CD4-positive, alpha-beta T cell treated with Interleukin-6 at 100 ng/mL for 8 hours (primary cell): ENCODE results near the gene NCF2.
"Not testable (repeated sequence)": the region's sequence is repeated elsewhere in the genome, so short reads cannot be mapped to it uniquely, and the experiment has no call there.

Source experiments
- DNase-seq: peaks from one replicate; pipeline ENCODE4 v3.0.0-alpha.2; 2020; ENCODE audit warnings: mixed read lengths, low spot score

Gene NCF2, protein sequence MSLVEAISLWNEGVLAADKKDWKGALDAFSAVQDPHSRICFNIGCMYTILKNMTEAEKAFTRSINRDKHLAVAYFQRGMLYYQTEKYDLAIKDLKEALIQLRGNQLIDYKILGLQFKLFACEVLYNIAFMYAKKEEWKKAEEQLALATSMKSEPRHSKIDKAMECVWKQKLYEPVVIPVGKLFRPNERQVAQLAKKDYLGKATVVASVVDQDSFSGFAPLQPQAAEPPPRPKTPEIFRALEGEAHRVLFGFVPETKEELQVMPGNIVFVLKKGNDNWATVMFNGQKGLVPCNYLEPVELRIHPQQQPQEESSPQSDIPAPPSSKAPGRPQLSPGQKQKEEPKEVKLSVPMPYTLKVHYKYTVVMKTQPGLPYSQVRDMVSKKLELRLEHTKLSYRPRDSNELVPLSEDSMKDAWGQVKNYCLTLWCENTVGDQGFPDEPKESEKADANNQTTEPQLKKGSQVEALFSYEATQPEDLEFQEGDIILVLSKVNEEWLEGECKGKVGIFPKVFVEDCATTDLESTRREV

GRCh38 chr1:183590244-183591191 is at the start of gene NCF2:
NCF2 (minus strand) TSS chr1:183590459; CDS start chr1:183590329, 130 bp downstream.
- DNase-seq: peak; percentile 57

DNA sequence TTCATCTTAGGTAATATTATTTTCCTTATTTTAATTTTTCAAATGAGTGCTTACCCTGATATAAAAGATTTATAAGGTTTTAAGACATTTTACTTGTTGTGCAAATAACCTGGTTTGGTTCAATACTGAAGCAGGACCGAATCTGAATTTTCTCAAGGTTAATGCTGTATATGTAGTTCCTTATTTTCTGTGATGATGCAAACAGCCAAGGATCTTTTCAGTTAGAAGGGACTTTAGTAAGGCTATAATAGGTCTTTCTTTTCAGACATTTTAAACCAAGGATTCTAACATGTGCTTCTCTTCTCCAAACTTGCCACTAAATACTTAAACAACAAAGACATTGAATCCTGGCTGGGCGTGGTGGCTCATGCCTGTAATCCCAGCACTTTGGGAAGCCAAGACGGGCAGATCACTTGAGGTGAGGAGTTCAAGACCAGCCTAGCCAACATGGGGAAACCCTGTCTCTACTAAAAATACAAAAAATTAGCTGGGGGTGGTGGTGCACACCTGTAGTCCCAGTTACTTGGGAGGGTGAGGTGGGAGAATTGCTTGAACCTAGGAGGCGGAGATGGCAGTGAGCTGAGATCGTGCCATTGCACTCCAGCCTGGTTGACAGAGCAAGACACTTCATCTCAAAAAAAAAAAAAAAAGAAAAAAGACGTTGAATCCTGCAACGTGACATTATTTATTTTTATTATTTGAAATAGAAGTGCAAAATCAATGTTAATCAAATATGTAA is 48.6 kb upstream of the NCF2 start:
- DNase-seq: no peak

DNA sequence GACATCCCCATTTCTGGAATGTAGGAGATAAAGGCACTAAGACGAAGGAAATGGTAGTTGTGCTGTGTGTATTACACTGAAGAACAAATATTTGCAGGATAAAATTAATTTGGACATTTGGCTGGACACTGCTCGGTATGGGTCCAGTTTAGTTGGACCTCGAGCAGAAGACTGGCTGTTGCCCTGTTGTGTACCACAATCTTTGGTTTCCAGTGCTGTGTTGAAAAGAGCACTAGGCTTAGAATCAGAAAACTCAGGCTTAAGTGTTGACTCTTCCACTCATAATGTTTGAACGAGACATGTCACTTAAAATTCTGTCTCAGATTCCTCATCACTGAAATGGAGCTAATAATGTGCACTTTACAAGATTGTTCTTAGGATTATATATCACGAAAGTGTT is 46.5 kb upstream of the NCF2 start:
- no peak for DNase-seq

DNA sequence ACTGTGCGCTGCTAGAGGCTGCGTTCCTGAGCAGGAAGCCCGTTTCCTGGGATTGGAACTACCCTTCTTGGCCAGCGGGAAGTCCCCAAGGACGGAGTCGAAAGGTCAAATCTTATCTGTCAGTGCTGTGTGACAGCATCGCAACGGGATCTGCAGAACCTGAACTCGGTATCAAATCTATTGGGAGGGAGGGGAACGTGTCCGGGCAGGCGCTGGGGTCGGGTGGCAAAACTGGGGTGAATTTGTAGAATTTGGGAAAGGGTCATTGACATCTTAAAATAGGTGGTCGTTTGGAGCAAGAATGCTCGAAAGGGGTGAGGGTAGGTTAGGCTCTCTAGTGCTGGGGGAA is 46.0 kb upstream of the NCF2 start:
- no peak for DNase-seq

- peak; percentile 96 for DNase-seq
Observed at GRCh38 chr1:183635606-183636333, 45.5 kb upstream of the NCF2 start, which contains the start of gene ARPC5. ARPC5 (minus strand) TSS chr1:183635783; CDS start chr1:183635659, 124 bp downstream.

DNA sequence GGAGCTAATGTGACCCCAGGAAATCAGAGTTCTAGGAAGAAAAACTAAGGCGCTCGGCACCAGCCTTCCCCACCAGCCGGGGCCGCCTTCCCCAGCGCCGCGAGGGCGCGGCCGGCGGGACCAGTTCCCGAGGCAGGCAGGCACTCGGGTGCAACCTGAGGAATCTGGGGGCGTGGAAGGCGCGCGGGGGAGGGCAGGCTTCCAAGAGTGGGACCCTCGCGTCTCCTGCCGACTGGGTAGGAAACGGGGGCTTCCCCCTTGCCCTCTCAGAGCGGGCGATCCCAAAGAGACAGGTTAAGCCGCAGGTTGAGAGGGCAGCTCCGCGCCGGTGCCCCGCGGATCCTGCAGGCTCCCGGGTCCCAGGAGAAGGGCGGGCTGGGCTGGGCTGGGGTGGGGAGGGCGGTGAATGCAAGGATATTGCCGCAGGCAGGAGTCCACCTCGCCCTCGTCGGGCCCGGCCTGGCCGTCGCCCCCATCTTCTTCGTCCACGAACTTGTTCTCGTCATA is 44.9 kb upstream of the NCF2 start:
- DNase-seq: no peak

DNA sequence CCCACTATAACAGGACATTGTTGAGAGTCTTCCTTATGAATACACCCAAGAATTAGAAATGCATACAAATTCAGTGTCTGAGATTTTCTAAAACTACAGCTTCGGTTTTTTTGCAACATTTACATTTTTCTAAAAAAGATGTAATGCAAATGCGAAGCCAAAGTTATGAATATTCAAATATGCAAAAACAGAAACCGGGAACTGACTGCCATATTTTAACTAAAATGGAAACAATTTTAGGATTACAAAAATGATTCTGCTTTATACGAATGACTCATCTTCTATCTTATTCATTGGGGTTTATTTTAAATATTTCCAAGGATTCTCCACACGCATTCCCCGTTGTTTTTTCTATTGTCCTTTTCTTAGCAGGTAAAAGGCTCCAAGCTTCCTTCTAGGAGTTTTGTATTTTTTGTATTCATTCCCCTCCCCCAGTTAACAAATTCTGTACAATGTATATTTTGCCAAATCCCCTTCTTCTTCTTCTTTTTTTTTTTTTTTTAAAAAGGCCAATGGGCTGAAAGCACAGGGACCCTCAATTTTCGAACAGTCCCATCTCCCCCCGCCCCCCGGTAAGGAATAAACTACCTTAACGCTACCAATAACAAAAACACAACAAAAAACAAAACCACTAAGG is 44.3 kb upstream of the NCF2 start:
- no peak for DNase-seq

DNA sequence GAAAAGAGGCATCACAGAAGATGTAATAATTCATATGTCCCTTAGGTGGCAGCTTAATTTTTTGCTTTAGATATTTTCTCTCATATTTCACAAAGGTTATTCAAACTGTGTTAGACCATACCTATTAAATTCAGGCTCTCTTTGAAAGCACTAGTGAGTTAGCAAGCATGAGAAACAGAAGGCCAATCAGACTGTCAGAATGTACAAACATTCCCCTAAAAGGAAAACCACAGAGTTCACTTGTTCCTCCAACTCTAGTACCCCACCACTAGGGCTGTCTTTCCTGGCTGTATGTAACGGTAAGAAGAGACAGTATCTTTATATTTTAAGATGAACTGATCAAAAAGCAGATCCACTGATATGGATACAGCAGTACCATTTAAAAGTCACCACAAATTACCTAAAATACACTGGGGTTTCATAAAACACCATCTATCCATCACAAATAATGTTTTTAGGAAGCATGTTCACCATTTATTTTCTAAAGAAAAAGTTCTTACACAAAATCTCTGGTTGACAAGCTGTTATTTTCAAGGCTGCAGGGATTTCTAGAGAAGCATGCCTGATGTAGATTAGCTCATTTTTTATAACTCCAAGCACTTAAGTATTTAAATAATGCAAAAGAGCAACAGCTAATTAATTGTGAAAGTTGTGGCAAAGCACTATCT is 43.6 kb upstream of the NCF2 start:
- DNase-seq: peak; percentile 71

DNA sequence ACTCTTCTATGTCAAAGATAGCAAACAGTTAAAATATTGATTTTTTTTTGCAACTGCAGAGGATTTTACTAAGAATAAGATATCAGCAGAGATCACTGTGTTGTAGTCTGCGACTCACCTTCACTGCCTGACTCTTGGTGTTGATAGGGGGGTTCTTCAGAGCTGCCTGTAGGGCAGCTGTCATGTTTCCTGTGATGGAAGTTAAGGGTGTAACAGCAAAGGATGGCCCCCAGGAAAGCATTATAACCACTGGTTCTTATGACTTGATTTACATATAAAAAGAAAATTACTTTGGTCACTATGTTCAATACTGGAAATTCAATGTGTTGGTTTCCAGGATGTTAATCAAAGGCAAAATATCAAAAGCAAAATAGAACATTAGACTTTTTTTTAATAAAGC is 42.7 kb upstream of the NCF2 start:
- no peak for DNase-seq

DNA sequence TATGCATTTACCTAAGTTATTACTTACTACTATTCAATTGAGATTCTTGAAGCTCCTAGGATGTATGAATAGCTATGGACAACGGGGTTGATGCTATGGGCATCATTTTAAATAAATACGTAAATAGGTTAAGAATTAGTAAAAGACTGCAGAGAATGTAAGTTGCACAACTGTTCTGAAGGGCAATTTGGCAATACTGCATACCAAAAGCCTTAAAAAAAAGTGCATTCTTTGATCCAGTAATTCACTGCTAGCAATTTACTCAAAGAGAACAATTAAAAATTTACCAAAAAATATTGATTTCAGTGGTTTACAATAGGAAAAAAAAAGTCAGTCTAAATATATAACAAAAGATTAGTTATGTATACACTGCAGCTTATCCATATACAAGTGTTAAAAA is 41.9 kb upstream of the NCF2 start:
- no peak for DNase-seq

DNA sequence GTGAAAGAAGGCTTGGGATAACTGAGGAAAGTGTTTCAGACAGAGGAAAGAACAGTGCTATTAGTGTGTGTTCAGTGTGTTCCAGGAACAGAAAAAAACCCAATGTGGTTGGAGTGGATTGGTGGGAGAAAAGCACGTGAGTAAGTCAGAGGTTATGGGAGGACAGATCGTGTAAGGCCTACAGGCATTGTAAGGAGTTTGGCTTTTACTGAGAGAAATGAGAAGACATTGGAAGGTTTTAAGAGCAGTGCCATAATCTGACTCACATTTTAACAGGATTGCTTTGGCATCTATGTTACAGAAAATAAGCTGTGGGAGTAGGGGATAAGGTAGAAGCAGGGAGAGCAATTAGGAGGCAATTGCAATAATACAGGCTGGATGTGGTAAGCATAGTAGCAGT is 40.5 kb upstream of the NCF2 start:
- no peak for DNase-seq

DNA sequence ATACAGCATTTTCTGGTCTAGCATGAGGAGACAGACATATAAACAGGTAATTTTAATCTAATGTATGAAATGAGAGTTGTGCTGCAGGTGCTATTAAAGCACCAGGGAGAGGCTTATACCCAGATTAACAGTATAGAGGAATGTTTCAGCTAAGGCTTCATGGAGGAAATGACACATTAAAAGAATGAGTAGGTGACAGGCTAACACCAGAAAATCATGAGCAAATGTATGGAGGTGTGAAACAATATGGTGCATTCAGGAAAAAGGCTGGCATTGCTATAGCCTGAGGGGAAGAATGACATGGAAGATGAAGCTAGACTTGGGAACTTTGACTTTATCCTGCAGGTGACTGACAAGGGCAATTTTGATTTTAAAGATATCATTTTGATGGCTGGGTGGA is 38.3 kb upstream of the NCF2 start:
- no peak for DNase-seq

DNA sequence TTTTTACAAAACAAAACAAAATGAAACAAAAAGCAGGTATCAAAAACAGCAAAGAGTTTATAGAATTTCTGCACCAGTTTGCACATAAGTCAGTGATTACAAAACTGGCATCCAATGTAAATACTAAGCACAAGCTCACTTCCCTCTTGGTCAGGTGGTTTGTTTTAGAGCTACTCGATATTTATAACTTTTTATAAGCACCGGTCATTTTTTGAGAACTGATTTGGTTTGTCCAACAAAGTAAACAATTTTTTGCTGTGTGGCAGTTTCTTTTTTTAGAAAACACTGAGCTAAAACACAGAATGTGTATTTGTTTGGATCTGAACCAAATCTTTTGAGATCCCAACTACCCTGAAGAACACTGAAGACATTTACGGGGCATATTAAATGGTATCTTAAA is 36.0 kb upstream of the NCF2 start:
- DNase-seq: not testable (repeated sequence)

GRCh38 chr1:183622884-183623785 is 32.9 kb upstream of the NCF2 start:
- DNase-seq: peak; percentile 61

DNA sequence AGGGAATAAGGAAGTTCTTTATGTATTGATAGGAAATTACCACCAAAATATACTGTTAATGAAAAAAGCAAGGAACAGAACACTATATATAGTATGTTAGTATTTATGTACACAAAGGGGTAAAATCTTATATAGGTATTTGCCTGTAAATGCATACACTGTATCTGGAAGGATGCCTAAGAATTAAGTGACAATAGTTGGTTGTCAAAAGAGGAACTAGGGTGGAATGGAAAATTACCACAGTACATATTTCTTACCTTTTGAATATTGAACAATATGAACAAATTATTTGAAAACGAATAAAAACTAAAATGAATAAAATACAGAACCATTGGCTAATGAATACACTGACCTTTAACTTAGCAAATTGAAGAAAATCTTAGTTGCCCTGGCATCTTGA is 31.8 kb upstream of the NCF2 start:
- DNase-seq: no peak

DNA sequence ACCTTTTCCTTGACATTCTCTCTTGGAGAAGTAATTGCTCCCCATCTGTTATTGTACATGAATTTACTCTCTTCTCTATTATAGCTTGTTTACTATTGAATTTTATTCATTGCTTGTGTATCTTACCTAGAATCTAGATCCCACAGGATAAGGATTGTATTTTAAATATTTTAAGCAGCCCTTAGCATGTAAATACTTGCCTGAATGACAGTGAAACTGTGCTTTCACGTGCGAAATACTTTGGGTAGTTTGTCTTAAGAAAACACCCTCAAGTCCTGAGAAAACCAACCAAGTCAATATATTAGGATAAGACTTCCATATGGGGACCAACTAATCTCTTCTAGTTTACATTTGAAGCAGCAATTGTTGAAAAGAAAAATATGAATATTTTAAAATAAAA is 30.1 kb upstream of the NCF2 start:
- no peak for DNase-seq

DNA sequence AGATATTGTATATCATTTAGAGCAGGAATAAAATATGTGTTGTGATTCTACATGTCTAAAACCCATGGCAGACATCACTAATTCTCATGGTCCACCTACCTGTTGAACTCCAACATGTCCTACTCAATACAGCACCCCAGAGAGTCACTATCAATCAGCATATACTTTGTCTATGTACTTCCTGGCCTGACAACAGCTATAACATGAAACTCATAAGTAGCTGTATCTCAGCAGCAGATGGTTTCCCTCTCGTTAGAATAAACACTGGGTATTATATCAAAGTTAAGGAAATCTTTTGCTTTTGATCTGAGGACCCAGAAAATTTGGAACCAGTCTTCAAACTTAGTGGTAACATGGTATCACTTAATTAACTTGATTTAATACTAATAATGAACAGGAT is 29.5 kb upstream of the NCF2 start:
- no peak for DNase-seq

DNA sequence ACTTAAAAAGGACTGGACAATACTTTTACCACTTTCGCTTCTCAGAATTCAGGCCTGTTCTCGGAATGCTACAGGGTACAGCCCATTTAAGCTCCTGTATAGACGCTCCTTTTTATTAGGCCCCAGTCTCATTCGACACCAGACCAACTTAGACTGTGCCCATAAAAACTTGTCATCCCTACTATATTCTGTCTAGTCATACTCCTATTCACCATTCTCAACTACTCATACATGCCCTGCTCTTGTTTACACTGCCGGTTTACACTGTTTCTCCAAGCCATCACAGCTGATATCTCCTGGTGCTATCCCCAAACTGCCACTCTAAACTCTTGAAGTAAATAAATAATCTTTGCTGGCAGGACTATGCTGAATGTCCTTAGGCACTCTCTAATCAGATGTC is 27.9 kb upstream of the NCF2 start:
- not testable (repeated sequence) for DNase-seq

DNA sequence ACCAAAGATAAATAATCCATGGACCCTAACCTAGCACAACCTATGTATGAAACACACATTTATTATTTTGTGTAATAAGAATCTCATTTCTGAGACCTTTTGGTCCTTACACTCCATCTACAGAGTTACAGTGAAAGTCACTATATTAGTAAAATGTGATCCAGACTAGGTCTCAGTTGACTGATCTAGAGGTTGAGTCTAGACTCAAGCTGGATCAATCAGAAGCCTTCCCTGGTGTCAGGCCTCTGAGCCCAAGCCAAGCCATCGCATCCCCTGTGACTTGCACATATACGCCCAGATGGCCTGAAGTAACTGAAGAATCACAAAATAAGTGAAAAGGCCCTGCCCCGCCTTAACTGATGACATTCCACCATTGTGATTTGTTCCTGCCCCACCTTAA is 22.7 kb upstream of the NCF2 start:
- DNase-seq: not testable (repeated sequence)
